Thymus (tissue), 11 donors: ENCODE data around the gene SMCP. TPM values are rescaled to one million over a fixed set of nuclear protein-coding genes. Genes with fewer than 3 reads are reported as not detected.

Experiments
- DNase-seq, 9 donors: peaks; one replicate each; pipeline ENCODE4 v3.0.0-alpha.2; 2013; ENCODE audit warnings: low spot score in 9 of 9, low read depth in 6 of 9, missing footprints in 1 of 9
- H3K27ac ChIP-seq, 2 donors: one replicate each; pipeline ENCODE4 v1.5.1; 2013; ENCODE audit warnings: control low read depth in 1 of 2, low read depth in 1 of 2, low read length in 1 of 2, mild to moderate bottlenecking in 1 of 2, moderate library complexity in 1 of 2
- H3K27me3 ChIP-seq, 2 donors: one replicate each; pipeline ENCODE4 v1.5.1; 2013; ENCODE audit warnings: low read length in 1 of 2; ENCODE audit not compliant: control insufficient read depth in 2 of 2, insufficient read depth in 1 of 2
- H3K36me3 ChIP-seq, 2 donors: one replicate each; pipeline ENCODE4 v1.5.1; 2013; ENCODE audit warnings: low read length in 1 of 2, mild to moderate bottlenecking in 1 of 2, moderate library complexity in 1 of 2; ENCODE audit not compliant: control insufficient read depth in 2 of 2, insufficient read depth in 2 of 2
- H3K4me1 ChIP-seq, 2 donors: one replicate each; pipeline ENCODE4 v1.5.1; 2013; ENCODE audit warnings: low read length in 2 of 2; ENCODE audit not compliant: control insufficient read depth in 2 of 2, insufficient read depth in 2 of 2
- H3K4me3 ChIP-seq, 2 donors: one replicate each; pipeline ENCODE4 v1.5.1; 2013; ENCODE audit warnings: low read length in 2 of 2, control low read depth in 1 of 2, mild to moderate bottlenecking in 1 of 2
- H3K9me3 ChIP-seq, 2 donors: one replicate each; pipeline ENCODE4 v1.5.1; 2013; ENCODE audit warnings: low read length in 1 of 2, mild to moderate bottlenecking in 1 of 2; ENCODE audit not compliant: control insufficient read depth in 2 of 2, insufficient read depth in 1 of 2
- WGBS: extraction: QIAGEN DNeasy Blood & Tissue Kit; methylation state at CpG from one replicate; pipeline ENCODE4 v1.1.7; 2013; 5-methylcytosine and 5-hydroxymethylcytosine counted together
- polyA plus RNA-seq: library from polyadenylated mRNA; stranded (reverse); fragments of 200-250 nt; gene quantifications from one replicate; pipeline ENCODE4 v1.2.3, GENCODE V29; 2013
- total RNA-seq: library from RNA; stranded (reverse); fragments of 120-200 nt; gene quantifications from one replicate; pipeline ENCODE4 v1.2.4, GENCODE V29; 2013
- donor health status: healthy.

Gene SMCP
- total and polyA plus RNA-seq, 2 donors: 0.30 TPM; not detected in 1

DNA sequence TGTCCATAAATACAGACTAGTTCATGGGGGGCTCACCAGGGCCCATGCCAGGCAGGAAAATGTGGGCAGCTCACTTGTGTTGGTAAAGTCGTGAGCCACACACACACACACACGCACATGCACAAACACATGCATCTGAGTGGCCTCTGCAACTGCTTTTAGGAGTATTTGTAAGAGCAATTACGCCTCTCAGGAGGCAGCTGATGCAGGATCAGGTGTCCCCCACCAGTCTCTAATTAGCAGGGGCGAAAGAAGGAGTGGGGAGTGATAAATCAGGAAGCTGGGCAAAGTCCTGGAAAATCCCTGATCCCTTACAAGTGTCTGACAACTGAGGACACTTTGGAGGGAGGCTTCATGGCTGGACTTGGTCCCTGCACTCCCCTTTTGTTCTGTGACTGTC lies 24.5 kb downstream of the SMCP start:
- no peak for DNase-seq
- no peak overlapping the region for H3K27ac ChIP-seq
- H3K4me1 ChIP-seq: no peaks in the 10 kb centered on the region
- H3K9me3 ChIP-seq: no peaks in the 10 kb centered on the region
- H3K36me3 ChIP-seq: no peaks in the 10 kb centered on the region
- WGBS: 68% methylated on average over 4 of the region's 4 CpGs
- H3K27me3 ChIP-seq: no peaks in the 10 kb centered on the region
- no peak overlapping the region for H3K4me3 ChIP-seq

DNA sequence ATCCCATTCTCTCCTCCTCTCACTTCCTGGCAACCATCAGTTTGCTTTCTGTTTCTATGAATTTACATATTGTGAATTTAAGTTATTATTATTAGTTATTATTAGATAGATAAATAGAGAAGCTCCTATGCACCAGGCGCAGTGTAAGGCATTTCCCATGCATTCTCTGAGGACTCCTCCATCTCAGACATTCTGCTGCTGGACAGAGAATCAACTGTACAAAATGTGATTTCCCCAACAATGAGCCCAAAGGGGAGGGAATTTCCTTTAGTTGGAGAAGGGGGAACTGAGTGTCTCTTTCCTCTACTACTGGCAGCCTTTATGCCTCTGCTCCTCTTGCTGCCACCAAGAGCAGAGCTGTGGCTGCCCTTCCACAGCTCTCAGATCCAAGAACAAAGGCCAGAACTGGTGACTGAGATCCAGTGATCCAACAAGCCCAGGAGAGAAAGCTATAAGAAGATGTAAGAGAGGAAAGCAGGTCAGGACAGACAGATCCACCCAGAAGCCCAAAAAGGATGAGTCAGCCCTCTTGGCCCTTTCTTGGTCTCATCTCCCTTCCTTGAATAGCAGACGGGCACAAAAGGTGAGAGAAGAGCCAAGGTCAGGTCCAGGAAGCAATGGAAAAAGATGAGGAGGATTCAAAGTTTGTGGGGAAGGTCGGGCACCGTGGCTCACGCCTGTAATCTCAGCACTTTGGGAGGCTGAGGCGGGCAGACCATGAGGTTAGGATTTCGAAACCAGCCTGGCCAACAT lies 26.7 kb downstream of the SMCP start:
- no peaks in the 10 kb centered on the region for H3K9me3 ChIP-seq
- no peaks in the 10 kb centered on the region for H3K27me3 ChIP-seq
- no peak for DNase-seq
- 90% methylated on average over 7 of the region's 7 CpGs for WGBS
- H3K4me1 ChIP-seq: no peaks in the 10 kb centered on the region
- H3K27ac ChIP-seq: no peak overlapping the region
- H3K4me3 ChIP-seq: no peak overlapping the region
- no peaks in the 10 kb centered on the region for H3K36me3 ChIP-seq

DNA sequence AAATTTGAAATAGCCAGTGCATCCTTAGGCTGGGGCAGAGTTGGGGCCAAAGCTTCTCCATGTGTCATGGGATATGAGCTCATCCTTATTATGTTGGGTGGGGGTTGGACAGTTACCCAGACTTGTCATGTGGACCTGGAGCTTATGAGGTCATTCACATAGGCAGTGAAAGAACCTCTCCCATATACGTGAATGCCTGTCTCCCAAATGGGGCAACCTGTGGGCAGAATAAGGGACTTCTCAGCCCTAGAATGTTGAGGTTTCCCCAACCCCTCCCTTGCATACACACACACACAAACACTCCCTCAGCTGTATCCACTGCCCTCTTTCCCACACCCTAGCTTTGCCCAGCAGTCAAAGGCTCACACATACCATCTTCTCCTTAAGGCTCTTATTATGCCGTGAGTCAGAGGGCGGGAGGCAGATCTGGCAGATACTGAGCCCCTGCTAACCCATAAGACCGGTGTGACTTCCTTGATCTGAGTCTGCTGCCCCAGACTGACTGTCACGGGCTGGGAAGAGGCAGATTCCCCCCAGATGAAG lies 28.0 kb downstream of the SMCP start:
- Histone ChIP-seq H3K4me1 (no peaks in the 10 kb centered on the region), H3K27me3 (no peaks in the 10 kb centered on the region), H3K27ac (no peak overlapping the region), H3K9me3 (no peaks in the 10 kb centered on the region), H3K4me3 (no peak overlapping the region), H3K36me3 (no peaks in the 10 kb centered on the region)
- no peak for DNase-seq
- 83% methylated on average over 5 of the region's 5 CpGs for WGBS

DNA sequence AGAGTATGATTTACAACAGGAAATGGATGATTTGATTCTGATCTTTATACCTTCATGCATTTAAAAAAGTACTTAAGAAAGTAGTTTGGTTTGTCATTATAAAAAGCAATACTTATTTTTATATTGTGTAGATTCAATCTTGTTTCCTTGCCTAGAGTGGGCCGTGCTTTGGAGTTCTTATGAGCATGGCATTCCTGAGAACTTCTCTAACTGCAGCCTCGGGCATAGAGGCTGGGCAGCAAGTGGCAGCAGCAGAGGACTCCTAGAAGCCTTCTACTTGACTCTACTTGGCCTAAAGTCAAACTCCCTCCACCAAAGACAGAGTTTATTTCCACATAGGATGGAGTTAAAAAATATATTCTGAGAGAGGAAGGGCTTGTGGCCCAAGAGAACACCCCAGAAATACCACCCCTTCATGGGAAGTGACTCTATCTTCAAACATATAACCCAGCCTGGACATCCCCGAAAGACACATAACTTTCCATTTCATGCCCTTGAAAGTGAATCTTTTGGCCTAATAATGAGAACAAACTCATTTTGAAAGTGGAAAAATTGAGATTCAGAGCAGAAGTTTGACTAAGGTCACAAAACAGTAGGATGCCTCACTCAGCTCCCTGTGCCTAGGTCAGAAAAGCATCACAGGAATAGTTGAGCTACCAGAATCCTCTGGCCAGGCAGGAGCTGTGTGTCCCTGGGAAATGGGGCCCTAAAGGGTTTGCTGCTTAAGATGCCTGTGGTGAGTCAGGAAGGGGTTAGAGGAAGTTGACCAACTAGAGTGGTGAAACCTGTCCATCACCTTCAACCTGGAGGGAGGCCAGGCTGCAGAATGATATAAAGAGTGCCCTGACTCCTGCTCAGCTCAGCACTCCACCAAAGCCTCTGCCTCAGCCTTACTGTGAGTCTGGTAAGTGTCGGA lies 29.8 kb downstream of the SMCP start, which contains the start of gene IVL:
IVL (plus strand) TSS at position 861 of the 916 bp plus-strand sequence. CDS start 1,252 bp downstream, outside the sequence.
- Histone ChIP-seq H3K27ac (no peak within 1 kb of the TSS), H3K4me1 (no peaks in the 10 kb centered on the region), H3K36me3 (no peaks in the 10 kb centered on the region), H3K27me3 (no peaks in the 10 kb centered on the region), H3K9me3 (no peaks in the 10 kb centered on the region), H3K4me3 (no peak within 1 kb of the TSS)
- DNase-seq: no peak
- 87% methylated on average over 4 of the region's 4 CpGs for WGBS

DNA sequence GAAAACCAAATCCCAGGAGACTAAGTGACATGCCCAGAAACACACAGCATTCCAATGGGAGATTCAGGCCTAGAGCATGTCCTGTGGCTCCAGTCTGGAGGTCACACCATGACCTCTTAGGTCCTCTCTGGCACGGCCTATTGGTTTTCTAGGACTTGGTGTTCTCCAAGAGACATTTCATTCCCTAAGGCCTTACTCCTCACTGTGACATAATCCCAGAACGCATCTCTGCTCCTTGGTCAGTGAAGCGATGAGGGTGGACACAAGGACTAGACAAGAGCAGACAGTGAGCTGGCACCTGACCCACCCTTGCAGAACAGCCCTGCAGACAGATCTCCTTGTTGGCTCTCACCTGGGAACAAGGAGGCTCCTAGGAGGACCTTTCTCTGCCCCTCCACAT lies 31.1 kb downstream of the SMCP start:
- H3K27me3 ChIP-seq: no peaks in the 10 kb centered on the region
- 91% methylated on average over 3 of the region's 3 CpGs for WGBS
- no peak overlapping the region for H3K4me3 ChIP-seq
- no peaks in the 10 kb centered on the region for H3K9me3 ChIP-seq
- no peaks in the 10 kb centered on the region for H3K4me1 ChIP-seq
- H3K36me3 ChIP-seq: no peaks in the 10 kb centered on the region
- no peak overlapping the region for H3K27ac ChIP-seq
- no peak for DNase-seq

DNA sequence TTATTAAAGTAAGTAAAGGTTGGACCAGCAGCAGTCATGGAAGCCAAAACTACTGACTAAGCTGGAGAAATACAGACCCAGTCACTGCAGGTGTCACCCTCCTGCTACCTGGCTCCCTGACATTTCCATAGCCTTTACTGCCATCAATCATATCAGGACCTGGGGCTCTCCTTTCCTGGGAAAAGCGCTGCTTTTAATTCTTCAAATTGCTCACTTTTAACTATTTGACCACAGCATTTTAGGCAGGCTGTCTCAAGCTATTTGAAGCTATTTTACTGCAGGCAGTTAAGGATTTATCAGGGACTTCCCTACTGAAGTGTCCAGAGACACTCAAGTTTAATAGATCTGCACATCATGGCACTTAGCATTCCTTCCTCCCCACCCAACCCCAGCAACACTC lies 34.3 kb downstream of the SMCP start:
- Histone ChIP-seq H3K4me3 (no peak overlapping the region), H3K27ac (no peak overlapping the region), H3K9me3 (no peaks in the 10 kb centered on the region), H3K36me3 (no peaks in the 10 kb centered on the region), H3K27me3 (no peaks in the 10 kb centered on the region), H3K4me1 (no peaks in the 10 kb centered on the region)
- 88% methylated on average over 1 of the region's 1 CpG for WGBS
- no peak for DNase-seq

DNA sequence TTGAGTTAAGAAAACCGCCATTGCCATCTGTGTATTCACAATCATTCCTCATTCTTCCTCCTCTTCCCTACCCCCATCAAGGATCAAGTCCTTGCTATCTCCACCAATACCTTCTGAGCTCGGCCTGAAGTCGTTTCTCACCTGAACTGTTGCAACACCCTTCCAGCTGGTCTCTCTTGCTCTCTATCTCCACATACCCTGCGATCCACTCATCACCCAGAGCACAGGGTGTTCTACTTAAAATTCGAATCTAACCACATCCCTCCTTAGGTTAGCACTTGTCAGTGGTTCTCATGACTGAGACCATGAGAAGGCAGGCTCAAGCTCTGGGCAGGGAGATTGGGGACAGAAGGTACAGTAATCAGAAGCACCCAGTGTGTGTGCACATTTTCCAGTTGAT lies 34.8 kb downstream of the SMCP start:
- H3K4me1 ChIP-seq: no peaks in the 10 kb centered on the region
- H3K9me3 ChIP-seq: no peaks in the 10 kb centered on the region
- DNase-seq: no peak
- H3K27ac ChIP-seq: no peak overlapping the region
- H3K36me3 ChIP-seq: no peaks in the 10 kb centered on the region
- 63% methylated on average over 5 of the region's 5 CpGs for WGBS
- H3K27me3 ChIP-seq: no peaks in the 10 kb centered on the region
- no peak overlapping the region for H3K4me3 ChIP-seq

DNA sequence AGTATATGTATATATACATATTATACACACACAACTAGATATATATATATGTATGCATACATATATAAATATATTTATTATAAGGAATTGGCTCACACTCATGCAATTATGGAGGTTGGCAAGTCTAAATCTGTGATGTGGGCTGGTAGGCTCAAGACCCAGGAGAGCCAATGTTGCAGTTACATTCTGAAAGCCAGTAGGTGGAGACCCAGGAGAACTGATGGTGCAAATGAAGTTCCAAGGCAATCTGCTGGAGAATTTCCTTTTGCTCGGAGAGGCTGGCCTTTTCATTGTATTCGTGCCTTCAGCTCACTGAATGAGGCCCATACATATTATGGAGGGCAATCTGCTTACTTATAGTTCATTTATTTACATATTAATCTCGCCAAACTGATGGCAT lies 39.7 kb downstream of the SMCP start:
- no peak overlapping the region for H3K27ac ChIP-seq
- no peaks in the 10 kb centered on the region for H3K9me3 ChIP-seq
- H3K27me3 ChIP-seq: no peaks in the 10 kb centered on the region
- H3K4me1 ChIP-seq: no peaks in the 10 kb centered on the region
- 33% methylated on average over 3 of the region's 3 CpGs for WGBS
- H3K4me3 ChIP-seq: no peak overlapping the region
- no peaks in the 10 kb centered on the region for H3K36me3 ChIP-seq
- DNase-seq: no peak

DNA sequence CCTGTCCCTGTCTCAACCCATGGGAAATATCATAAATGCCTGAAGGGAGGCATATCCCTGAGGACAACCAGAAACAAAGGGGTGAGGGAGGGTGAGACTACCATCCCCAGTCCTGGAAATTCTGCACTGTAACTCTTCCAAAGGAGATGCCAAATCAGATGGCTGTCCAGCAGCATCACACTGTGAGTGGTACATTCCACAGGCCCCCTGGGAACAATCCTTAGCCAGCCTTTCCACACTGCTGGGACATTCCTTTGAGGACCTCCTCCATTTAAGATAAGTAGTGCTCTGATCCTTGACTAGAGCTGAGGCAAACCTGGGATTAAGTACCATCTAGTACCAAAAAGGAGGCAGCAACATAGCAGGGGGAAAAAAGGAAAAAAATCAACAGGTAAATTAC lies 40.9 kb downstream of the SMCP start:
- no peak overlapping the region for H3K27ac ChIP-seq
- DNase-seq: no peak
- no peaks in the 10 kb centered on the region for H3K4me1 ChIP-seq
- no peaks in the 10 kb centered on the region for H3K9me3 ChIP-seq
- H3K4me3 ChIP-seq: no peak overlapping the region
- no peaks in the 10 kb centered on the region for H3K36me3 ChIP-seq
- H3K27me3 ChIP-seq: no peaks in the 10 kb centered on the region
